Measurements from ENCODE around the gene MXD3.

MXD3 gene

GRCh38 chr5:177302354-177303110 is 9.2 kb downstream of the MXD3 start:
- no peak for DNase-seq

DNA sequence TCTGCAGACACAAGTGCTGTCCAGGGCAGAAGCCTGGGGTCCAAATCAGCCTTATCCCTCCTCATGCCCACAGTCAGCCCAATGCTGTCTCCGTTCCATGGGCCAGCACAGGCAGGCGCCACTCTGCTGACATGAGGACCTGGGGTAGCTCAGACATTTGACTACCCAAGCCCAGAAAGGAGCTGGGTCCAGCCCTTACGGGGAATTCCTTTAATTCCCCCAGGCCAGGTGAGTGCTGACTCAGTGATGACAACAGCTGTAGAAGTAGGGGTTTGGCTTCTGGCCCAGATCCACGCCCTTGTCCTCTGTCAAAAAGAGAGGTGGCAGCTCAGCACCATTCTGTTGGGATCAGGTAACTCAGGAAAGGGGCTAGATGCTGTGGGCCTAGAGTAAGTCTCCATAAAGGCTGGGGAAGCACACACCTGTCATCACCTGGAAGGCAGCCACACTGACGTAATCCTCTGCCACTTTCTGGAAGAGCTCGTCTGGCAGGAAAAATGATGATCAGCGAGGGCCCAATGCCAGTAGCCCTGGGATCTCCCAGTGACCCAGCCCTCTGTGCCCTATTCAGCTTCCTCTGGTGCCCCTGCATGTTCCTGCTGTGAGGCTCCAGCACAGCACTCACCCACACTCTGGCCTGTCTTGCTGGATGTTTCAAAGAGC is 10.1 kb downstream of the MXD3 start:
- no peak for DNase-seq

GRCh38 chr5:177300951-177301350 is 10.7 kb downstream of the MXD3 start:
- DNase-seq = no peak

GRCh38 chr5:177300236-177300880 is 11.3 kb downstream of the MXD3 start:
- peak; percentile 65 for DNase-seq

DNA sequence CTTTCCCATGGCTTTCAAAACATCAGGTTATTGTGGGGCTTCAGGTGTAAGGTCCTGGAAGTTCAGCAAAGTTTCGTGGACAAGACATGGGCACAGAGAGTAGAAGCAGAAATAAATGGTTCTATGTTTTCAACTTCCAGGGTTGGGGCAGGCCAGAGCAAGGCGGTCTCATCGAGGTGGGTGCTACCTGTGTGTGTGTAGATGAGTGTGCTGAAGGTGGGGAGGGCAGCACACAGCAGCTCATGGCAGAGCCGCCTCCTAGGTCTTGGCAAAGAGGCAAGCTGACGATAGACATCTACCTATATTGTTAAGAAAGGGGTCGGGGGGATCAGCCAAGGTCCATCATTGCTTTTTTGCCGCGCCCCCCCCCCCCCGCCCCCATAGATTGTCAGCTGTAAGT is 12.0 kb downstream of the MXD3 start:
- no peak for DNase-seq

DNA sequence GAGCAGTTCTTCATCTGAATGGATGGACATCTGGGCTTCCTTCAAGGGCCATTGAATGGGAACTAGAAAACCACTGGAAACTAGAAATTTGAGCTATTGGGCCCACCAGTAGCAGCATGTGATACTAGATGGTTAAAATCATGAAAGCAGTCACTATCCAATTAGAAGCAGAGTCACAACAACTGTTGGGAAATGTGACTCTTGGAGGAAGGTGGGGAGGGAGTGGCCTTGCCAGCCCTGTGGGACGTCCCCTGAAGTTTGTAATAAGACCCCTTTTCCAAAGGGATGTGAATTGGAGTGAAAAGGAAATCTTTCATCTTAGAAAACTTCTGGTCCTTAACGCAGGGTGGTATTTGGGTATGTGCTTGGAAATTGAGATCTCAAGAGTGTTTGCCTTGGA is 13.8 kb downstream of the MXD3 start:
- DNase-seq = no peak

DNA sequence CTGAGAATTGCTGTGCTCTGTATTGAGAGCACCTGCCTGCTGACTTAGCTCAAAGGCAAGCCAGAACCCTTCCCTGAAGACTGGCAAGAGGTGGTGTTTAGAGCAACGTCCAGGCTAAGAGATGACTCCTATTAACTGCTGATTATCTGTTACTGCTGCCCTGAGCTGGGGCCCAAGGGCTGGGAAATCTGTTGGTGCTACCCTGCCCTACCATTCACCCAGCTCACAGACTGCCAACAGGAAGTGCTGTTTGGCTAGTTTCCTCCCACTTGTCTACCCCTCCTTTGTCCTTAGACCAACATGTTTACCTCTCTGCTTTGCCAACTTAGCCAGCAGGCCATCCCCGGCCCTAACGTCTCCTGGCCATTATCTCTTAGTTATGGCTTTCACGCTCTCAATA is 15.1 kb downstream of the MXD3 start:
- DNase-seq = no peak

GRCh38 chr5:177295924-177296323 is 15.8 kb downstream of the MXD3 start:
- DNase-seq = no peak

DNA sequence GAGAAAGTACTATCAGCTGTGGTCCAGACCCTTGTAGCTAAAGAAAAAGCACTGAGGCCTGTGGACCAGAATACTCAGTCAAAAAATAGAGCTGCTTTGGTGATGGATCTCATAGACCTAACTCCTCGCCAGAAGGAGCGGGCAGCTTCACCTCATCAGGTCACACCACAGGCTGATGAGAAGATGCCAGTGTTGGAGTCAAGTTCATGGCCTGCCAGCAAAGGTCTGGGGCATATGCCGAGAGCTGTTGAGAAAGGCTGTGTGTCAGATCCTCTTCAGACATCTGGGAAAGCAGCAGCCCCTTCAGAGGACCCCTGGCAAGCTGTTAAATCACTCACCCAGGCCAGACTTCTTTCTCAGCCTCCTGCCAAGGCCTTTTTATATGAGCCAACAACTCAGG is 17.1 kb downstream of the MXD3 start:
- DNase-seq = no peak

DNA sequence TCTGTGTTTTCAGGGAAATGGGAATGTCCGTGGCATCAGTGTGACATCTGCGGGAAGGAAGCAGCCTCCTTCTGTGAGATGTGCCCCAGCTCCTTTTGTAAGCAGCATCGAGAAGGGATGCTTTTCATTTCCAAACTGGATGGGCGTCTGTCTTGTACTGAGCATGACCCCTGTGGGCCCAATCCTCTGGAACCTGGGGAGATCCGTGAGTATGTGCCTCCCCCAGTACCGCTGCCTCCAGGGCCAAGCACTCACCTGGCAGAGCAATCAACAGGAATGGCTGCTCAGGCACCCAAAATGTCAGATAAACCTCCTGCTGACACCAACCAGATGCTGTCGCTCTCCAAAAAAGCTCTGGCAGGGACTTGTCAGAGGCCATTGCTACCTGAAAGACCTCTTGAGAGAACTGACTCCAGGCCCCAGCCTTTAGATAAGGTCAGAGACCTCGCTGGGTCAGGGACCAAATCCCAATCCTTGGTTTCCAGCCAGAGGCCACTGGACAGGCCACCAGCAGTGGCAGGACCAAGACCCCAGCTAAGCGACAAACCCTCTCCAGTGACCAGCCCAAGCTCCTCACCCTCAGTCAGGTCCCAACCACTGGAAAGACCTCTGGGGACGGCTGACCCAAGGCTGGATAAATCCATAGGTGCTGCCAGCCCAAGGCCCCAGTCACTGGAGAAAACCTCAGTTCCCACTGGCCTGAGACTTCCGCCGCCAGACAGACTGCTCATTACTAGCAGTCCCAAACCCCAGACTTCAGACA is 17.7 kb downstream of the MXD3 start:
- no peak for DNase-seq

GRCh38 chr5:177291735-177292134 is 20.0 kb downstream of the MXD3 start:
- no peak for DNase-seq

GRCh38 chr5:177290816-177291596 is 20.7 kb downstream of the MXD3 start:
- DNase-seq = no peak

DNA sequence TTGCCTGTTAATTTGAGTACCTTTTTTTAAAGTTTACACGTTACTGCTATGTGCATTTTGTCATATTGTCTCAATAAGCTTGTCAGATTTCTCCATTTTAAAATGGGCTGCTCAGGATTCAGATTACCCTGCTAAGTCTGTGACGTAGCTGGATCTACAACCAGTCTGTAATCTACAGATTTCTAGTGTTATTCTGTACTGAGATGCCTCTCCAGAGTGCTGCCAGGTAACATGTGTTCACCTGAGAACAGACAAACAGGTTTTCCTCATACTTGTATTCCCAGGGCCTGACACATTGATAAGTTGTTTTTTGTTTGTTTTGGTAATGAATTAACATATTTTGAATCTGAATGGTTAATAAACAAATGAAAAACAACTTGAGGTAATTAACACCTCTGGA is 23.5 kb downstream of the MXD3 start:
- no peak for DNase-seq

DNA sequence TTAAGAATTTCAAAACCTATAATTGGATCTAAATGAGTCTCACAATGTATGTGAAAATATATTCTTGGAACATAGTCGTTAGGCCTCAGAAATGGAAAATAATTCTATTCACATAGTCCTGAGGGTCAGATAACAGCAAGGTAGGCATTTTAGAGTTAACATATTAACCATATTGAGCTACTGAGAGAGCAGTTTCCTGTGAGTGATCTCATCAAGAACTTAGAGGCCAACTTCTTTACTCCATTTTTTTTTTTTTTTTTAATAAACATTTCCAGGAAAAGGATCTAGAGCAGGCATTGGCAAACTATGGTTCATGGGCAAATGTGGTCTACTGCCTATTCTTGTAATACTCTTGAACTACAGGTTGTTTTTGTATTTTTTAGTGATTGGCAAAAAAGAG is 34.8 kb downstream of the MXD3 start:
- no peak for DNase-seq

GRCh38 chr5:177275883-177276282 is 35.8 kb downstream of the MXD3 start:
- no peak for DNase-seq

GRCh38 chr5:177271113-177271512 is 40.6 kb downstream of the MXD3 start:
- DNase-seq = no peak

DNA sequence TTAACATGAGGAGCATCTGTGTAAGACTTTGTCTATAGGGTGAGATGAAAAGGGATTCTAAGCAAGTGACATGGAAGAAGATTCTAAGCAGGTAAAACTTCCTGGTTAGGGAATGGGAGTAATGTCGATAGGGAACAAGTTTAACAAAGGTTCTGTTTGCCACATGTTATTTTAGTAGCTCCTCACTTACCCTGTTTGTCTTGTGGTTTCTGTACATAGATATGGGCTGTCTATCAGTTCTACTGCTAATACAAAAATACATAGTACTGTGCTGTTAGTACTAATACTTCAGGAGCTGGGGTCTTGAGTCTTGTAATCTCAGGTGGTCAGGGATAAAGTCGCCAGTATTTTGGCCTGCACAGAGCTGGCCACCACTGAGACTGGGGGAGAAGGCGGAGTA is 41.0 kb downstream of the MXD3 start:
- no peak for DNase-seq

GRCh38 chr5:177269976-177270375 is 41.7 kb downstream of the MXD3 start:
- DNase-seq = no peak

DNA sequence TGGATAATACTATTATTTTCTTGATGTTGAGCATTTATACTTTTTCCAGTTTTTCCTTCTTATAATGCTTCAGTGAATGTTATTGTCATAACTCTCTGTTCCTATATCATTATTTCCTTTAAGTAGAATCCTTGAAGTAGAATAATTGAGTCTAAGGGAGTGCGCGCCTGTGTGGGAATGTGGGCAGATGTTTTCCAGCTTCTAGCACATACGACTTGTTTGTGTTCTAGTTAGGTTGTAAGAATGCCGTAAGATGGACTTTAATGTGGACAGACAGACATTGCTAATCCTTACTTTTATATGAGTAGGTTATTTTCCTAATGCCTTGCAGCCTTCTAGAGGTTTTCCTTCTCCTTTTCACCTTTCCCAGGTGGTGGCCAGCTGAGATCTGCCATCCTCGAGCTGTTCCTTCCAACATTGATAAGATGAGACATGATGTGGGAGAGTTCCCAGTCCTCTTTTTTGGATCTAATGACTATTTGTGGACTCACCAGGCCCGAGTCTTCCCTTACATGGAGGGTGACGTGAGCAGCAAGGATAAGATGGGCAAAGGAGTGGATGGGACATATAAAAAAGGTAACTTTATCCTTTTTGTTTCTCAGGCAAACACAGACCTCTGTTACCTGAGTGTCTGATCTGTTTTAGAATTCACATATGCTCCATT is 42.3 kb downstream of the MXD3 start:
- DNase-seq = no peak

DNA sequence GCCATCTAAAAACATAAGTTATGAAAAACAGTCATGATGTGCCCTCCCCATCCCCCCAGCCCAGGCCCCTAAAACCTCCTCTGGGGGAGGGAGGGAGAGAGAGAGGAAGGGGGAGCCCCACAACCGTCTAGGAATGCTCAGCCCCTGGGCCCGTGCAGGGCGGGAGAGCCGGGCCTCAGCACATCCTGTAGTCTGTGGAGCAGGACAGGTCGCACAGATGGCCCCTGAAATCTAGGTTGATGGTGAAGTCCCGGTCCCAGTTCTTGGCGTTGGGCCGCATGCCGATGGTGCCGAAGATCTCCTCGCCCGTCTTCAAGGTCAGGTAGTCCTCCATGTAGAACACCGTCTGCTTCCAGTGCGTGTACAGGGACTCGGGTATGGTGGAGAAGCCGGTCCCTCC is 46.3 kb downstream of the MXD3 start:
- DNase-seq = no peak

- DNase-seq = no peak
Measured at GRCh38 chr5:177264178-177264577, 47.5 kb downstream of the MXD3 start.

- DNase-seq = no peak
Measured at GRCh38 chr5:177261510-177261909, 50.2 kb downstream of the MXD3 start.

All from right hindlimb (tissue), 1 donor.